Activated naive CD8-positive, alpha-beta T cell treated with anti-CD3 and anti-CD28 coated beads, Interleukin-2, amount 10 ng/mL, durations not matched to agents 7 days and 5 days (primary cell): ENCODE data around the gene GNAZ. TPM values are rescaled to one million over a fixed set of nuclear protein-coding genes. Genes with fewer than 3 reads are reported as not detected.
"Not testable (repeated sequence)": the region's sequence is repeated elsewhere in the genome, so short reads cannot be mapped to it uniquely, and the experiment has no call there.

ENCODE experiments used
- ATAC-seq: fragments of 150-1000 bp; cut with Tn5 transposase; one replicate; pipeline ENCODE4 v1.10.0; 2021; ENCODE audit warnings: low read depth, moderate library complexity
- POLR2A ChIA-PET: fragments of 350-600 bp; sonication (Branson Sonifier 250); formaldehyde crosslinking; loops from one replicate; lab custom pipeline; 2021; ENCODE audit warnings: antibody characterized with exemption; lab: Charles Lee
- DNase-seq: peaks from one replicate; pipeline ENCODE4 v3.0.0; 2021
- H3K27ac Mint-ChIP-seq: one replicate; pipeline ENCODE4 v1.8.0; 2022; ENCODE audit warnings: mild to moderate bottlenecking, mixed read lengths
- H3K27me3 Mint-ChIP-seq: one replicate; pipeline ENCODE4 v1.8.0; 2022; ENCODE audit warnings: mild to moderate bottlenecking, moderate library complexity, mixed read lengths
- H3K36me3 Mint-ChIP-seq: one replicate; pipeline ENCODE4 v1.8.0; 2021; ENCODE audit warnings: mild to moderate bottlenecking, mixed read lengths
- H3K4me1 Mint-ChIP-seq: one replicate; pipeline ENCODE4 v1.8.0; 2021; ENCODE audit warnings: mixed read lengths
- H3K4me3 Mint-ChIP-seq: one replicate; pipeline ENCODE4 v1.8.0; 2022; ENCODE audit warnings: mild to moderate bottlenecking, moderate library complexity, mixed read lengths
- H3K9me3 Mint-ChIP-seq: one replicate; pipeline ENCODE4 v1.8.0; 2021; ENCODE audit warnings: mixed read lengths
- total RNA-seq, 2 experiments: library from RNA; stranded (reverse); gene quantifications; one replicate each; pipeline ENCODE4 v1.2.3, GENCODE V29; 2021

The GNAZ gene
- total RNA-seq, 2 experiments from 2014 or later: 0.20 to 0.22 TPM

DNA sequence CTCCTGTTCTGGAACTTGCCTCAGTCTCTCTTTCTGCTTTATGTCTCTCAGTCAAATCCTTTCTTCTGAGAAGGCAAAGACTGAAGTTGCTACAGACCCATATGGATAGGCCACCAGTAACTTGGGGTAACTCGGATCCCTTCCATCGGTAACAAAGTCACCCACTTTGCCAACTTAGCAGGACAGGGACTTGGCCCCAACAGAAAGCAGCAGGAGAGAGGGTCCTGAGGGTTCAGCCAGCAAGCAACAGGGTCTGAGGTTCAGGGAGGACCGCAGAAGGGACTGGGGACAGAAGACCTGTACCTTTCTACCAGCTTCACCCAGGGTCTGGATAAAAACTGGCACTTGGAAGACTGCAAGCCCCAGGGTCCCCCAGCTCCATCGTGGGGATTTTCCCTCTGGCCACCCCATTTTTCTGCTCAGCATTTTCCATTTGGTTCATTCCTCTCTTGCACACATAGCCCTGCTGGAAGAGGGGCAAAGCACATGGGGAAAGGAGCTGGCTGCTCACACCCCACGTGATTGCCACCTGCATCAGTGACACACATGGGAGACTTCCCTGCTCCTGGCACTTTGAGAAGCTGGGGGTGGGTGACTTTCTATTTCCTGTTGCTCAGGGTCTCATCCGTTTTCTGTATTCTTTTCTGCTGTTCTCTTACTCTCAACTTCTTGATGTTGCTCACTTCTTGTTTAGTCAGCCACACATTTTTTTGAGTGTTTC is 34.6 kb upstream of the GNAZ start:
- ATAC-seq: no peak
- Mint-ChIP-seq H3K4me3 (no peak overlapping the region), H3K36me3 (no peaks in the 10 kb centered on the region), H3K9me3 (no peaks in the 10 kb centered on the region), H3K27ac (no peak overlapping the region), H3K27me3 (peaks cover 12% of the 10 kb centered on the region), H3K4me1 (peaks cover 5% of the 10 kb centered on the region)
- no peak for DNase-seq
- POLR2A ChIA-PET: no interaction called here

DNA sequence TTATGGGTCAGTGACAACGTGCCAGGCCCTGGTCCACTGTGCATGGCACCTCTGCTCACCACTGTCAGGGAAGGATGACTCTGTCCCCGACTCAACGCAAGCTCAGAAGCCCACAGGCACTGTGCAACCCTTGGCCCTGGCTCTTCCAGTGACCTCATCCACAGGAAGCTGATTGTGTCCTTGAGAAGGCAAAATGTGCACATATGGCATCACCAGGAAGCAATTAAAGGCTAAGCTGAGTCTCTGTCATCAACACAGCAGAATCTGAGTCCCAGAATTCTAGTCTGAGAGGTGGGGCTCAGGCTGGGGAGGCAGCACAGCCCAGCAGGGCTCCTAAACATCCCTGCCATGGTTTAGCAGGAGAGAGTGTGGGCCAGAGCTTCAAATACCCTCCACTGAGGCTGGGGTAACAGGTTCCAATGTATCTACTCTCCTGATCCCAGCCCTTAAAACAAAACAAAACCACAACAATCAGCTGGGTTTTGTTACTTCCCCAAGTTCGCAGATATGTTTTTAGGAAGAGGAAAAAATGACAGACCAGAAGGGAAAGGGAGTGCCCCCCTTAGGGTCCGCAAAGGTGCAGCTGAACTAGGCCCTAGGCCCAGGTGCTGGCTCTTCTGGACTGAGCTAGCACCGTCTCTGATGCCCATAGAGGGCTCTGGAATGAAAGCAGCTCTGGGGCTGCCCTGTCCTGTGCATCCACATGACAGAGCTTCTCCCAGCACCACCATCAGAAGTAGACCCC is 33.5 kb upstream of the GNAZ start:
- no peak for ATAC-seq
- POLR2A ChIA-PET: no interaction called here
- no peaks in the 10 kb centered on the region for H3K36me3 Mint-ChIP-seq
- H3K4me3 Mint-ChIP-seq: no peak overlapping the region
- H3K9me3 Mint-ChIP-seq: no peaks in the 10 kb centered on the region
- no peak overlapping the region for H3K27ac Mint-ChIP-seq
- no peak for DNase-seq
- H3K27me3 Mint-ChIP-seq: peaks cover 13% of the 10 kb centered on the region
- peaks cover 5% of the 10 kb centered on the region for H3K4me1 Mint-ChIP-seq

DNA sequence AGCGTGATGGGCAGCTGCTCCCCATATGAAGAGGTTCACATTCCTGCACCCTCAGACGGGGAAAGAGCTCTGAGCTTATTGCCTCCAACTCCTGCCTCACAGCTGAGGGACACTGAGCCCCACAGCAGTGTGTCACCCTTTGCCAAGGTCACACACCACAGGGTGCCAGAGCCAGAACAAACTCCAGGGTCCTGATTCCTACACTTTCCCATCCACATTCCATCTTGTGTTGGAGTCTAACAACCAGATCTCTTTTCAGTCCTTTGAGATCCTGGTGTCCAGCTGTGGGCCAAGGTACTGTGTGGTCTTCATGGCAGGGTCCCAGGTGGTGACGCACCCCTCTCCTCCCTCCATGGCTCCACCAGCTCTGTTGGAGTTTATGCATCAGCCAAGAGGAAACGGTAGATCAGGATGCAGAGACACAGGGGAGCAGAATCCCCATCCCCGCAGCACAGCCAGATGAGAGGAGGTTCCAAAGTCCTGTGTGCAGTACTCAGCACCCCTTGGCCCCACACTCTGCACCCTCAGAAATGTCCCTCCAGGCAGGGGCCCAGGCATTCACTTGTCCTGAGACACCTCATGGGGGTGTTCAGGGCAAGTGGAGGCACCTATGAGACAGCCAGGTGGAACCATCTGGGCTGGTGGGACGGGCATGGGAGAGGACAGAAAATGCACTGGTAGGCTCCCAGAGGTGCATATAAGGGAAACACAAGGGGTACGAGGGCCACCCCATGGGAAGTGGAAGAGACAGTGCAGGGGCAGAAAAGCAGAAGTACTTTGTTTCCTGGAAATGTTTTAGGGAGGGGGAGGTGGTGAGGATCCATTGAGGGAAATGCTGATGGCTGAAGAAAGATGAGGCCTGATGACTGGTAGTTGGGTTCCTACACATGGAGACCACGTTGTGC is 32.6 kb upstream of the GNAZ start:
- Mint-ChIP-seq H3K36me3 (no peaks in the 10 kb centered on the region), H3K27me3 (peaks cover 17% of the 10 kb centered on the region), H3K4me3 (no peak overlapping the region), H3K4me1 (peaks cover 5% of the 10 kb centered on the region), H3K27ac (no peak overlapping the region), H3K9me3 (no peaks in the 10 kb centered on the region)
- ATAC-seq (no peak), DNase-seq (no peak)
- POLR2A ChIA-PET: no interaction called here

DNA sequence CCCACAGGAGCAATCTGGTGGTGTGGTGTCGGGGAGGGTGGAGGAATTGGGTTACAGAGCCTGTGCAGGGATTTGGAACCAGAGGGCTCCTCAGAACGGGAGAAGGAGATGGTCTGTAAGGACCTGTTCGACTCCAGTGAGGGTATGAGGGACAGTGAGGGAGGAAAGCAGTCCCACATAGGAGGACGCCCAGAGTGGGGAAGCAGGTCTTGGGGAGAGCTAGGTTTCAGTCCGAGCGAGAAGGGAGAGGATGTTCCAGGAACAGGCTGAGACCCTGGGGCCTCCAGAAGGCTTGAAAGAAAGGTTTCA is 32.0 kb upstream of the GNAZ start:
- no peak overlapping the region for H3K27ac Mint-ChIP-seq
- peaks cover 5% of the 10 kb centered on the region for H3K4me1 Mint-ChIP-seq
- ATAC-seq (no peak), DNase-seq (no peak)
- POLR2A ChIA-PET: no interaction called here
- H3K27me3 Mint-ChIP-seq: peaks cover 17% of the 10 kb centered on the region
- no peaks in the 10 kb centered on the region for H3K9me3 Mint-ChIP-seq
- no peaks in the 10 kb centered on the region for H3K36me3 Mint-ChIP-seq
- H3K4me3 Mint-ChIP-seq: no peak overlapping the region

DNA sequence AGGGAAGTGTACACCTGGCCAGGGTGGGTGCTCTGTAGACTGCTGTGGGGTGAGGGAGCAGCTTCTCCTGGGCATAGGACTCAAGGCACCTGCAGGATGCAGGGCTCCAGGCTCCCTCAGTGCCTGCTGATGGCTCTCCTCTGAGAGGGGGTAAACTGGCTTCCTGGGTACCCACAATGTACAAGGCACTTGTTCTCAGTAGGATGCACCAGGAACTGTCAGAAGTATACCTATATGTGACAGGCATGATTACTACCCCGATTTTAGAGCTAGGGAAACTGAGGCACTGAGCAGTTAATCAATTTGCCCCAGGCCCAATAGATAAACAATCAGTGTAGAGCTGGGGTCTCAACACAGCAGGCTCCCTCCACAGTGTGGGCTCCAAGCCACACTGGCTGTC is 31.4 kb upstream of the GNAZ start:
- DNase-seq: no peak
- no peak for ATAC-seq
- Mint-ChIP-seq H3K27me3 (peaks cover 16% of the 10 kb centered on the region), H3K9me3 (no peaks in the 10 kb centered on the region), H3K4me1 (peaks cover 5% of the 10 kb centered on the region), H3K27ac (no peak overlapping the region), H3K4me3 (no peak overlapping the region), H3K36me3 (no peaks in the 10 kb centered on the region)
- POLR2A ChIA-PET: no interaction called here

DNA sequence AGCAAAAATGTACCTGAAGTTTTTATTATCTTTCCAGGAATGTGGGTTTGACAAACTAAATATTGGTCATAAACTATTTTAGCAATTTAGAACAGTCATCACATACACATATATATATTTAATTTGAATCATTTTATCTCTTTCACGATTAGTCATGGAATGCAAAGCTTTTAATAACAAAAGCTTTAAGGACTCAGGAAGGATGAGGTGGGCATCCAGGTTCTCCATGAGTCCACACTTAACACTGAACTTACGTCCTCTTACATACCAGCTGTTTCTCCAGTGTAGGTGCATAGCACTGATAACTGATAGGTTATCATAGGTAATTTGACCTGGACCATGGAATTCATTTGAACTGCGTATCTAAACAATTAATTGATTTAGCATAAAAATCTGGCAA is 28.1 kb upstream of the GNAZ start:
- DNase-seq (no peak), ATAC-seq (no peak)
- peaks cover 24% of the 10 kb centered on the region for H3K27me3 Mint-ChIP-seq
- no peak overlapping the region for H3K27ac Mint-ChIP-seq
- H3K4me1 Mint-ChIP-seq: no peaks in the 10 kb centered on the region
- POLR2A ChIA-PET: no interaction called here
- H3K4me3 Mint-ChIP-seq: no peak overlapping the region
- no peaks in the 10 kb centered on the region for H3K36me3 Mint-ChIP-seq
- H3K9me3 Mint-ChIP-seq: peaks cover 2% of the 10 kb centered on the region

- no peak overlapping the region for H3K4me3 Mint-ChIP-seq
- ATAC-seq (no peak), DNase-seq (no peak)
- H3K9me3 Mint-ChIP-seq: peaks cover 8% of the 10 kb centered on the region
- H3K36me3 Mint-ChIP-seq: peaks cover 2% of the 10 kb centered on the region
- POLR2A ChIA-PET: no interaction called here
- H3K4me1 Mint-ChIP-seq: no peaks in the 10 kb centered on the region
- H3K27ac Mint-ChIP-seq: no peak overlapping the region
- peaks cover 39% of the 10 kb centered on the region for H3K27me3 Mint-ChIP-seq
Observed at GRCh38 chr22:23044570-23044969, 25.7 kb upstream of the GNAZ start.

- Mint-ChIP-seq H3K4me1 (no peaks in the 10 kb centered on the region), H3K9me3 (peaks cover 8% of the 10 kb centered on the region), H3K27ac (no peak overlapping the region), H3K27me3 (peaks cover 45% of the 10 kb centered on the region), H3K36me3 (peaks cover 2% of the 10 kb centered on the region), H3K4me3 (no peak overlapping the region)
- POLR2A ChIA-PET: no interaction called here
- no peak for DNase-seq
- no peak for ATAC-seq
Observed at GRCh38 chr22:23045461-23045860, 24.9 kb upstream of the GNAZ start.

DNA sequence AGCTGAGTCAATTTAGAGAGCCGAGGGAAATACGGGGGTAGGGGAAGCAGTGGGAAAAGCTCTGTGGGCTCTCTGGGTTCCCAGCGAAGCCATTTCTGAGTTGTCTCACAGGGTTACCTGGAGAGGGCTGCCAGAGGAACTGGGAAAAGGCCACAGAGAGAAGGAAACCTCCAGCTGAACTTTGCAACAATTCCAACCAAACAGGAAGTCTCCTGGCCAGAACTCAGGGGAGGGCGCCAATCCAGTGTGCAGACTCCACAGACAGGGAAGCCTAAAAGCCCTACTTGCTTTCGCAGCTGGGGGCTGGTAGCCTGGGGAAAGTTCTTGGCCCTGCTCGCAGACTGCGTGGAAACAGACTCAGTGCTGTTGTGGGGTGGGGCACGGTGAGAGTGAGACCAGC is 23.1 kb upstream of the GNAZ start:
- H3K4me1 Mint-ChIP-seq: peaks cover 2% of the 10 kb centered on the region
- H3K4me3 Mint-ChIP-seq: no peak overlapping the region
- H3K9me3 Mint-ChIP-seq: peaks cover 8% of the 10 kb centered on the region

DNA sequence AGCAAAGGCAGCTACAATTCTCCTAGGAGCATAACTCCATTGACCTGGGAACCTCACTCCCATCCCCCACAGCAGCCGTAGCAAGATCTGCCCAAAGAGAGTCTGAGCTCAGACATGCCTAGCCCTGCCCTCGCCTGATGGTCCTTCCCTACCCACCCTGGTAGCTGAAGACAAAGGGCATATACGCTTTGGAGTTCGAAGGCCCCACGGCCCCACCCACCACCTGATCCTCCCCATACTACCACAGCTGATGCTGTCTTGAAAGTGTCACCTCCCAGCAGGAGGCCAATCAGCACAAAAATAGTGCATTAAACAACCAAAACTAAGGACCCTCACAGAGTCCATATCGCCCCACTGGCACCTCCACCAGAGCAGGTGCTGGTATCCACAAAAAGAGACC is 22.6 kb upstream of the GNAZ start:
- H3K9me3 Mint-ChIP-seq: peaks cover 8% of the 10 kb centered on the region
- peaks cover 48% of the 10 kb centered on the region for H3K27me3 Mint-ChIP-seq
- ATAC-seq: no peak
- POLR2A ChIA-PET: no interaction called here
- H3K4me3 Mint-ChIP-seq: no peak overlapping the region
- H3K4me1 Mint-ChIP-seq: peaks cover 2% of the 10 kb centered on the region
- no peak for DNase-seq
- H3K27ac Mint-ChIP-seq: no peak overlapping the region
- peaks cover 2% of the 10 kb centered on the region for H3K36me3 Mint-ChIP-seq

More for the DNA sequence above, 23.1 kb upstream of the GNAZ start:
- POLR2A ChIA-PET: no interaction called here
- no peak overlapping the region for H3K27ac Mint-ChIP-seq
- peaks cover 2% of the 10 kb centered on the region for H3K36me3 Mint-ChIP-seq
- no peak for ATAC-seq
- peaks cover 51% of the 10 kb centered on the region for H3K27me3 Mint-ChIP-seq
- DNase-seq: no peak

- DNase-seq, ATAC-seq, H3K9me3 Mint-ChIP-seq, H3K36me3 Mint-ChIP-seq, H3K4me1 Mint-ChIP-seq, H3K4me3 Mint-ChIP-seq, POLR2A ChIA-PET, H3K27ac Mint-ChIP-seq: not testable (repeated sequence)
- H3K27me3 Mint-ChIP-seq: peaks cover 40% of the 10 kb centered on the region
Observed at GRCh38 chr22:23050546-23050945, 19.8 kb upstream of the GNAZ start.

DNA sequence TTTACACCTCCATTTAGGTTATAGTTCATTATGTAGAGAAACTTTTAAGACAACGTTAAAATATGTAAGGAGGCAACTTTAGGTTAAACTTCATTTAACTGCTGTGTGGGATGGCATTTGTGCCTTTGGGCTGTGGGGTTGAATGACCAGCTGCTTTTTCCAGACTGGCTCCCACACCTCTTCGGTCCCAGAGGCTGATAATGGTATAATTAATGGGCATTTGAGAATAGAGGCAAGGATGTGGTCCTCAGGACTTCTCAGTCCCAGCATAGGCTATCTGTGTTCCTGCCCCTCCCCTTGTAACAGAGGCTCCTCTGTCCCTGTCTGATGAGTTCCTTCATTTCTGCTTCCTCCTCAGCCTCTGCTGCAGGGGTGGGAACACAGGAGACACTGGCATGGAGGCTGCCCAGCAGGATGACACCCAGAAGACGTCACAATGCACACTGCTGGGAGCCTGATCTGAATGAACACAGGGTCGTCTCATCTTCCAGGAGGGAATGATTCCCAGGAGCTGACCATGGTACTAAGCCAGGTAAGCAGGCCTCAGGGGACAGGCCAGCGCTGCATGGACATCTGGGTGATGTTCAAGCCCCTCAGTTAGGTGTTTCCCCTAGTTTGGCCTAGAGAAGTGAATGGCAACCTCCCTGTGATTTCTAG is 17.1 kb upstream of the GNAZ start:
- peaks cover 45% of the 10 kb centered on the region for H3K27me3 Mint-ChIP-seq
- no peak overlapping the region for H3K4me3 Mint-ChIP-seq
- peaks cover 3% of the 10 kb centered on the region for H3K9me3 Mint-ChIP-seq
- ATAC-seq (no peak), DNase-seq (no peak)
- no peak overlapping the region for H3K27ac Mint-ChIP-seq
- H3K4me1 Mint-ChIP-seq: peaks cover 2% of the 10 kb centered on the region
- H3K36me3 Mint-ChIP-seq: peaks cover 2% of the 10 kb centered on the region
- POLR2A ChIA-PET: no interaction called here

- H3K4me3 Mint-ChIP-seq: no peak overlapping the region
- ATAC-seq (no peak), DNase-seq (peak; percentile 10)
- peaks cover 2% of the 10 kb centered on the region for H3K4me1 Mint-ChIP-seq
- H3K27ac Mint-ChIP-seq: no peak overlapping the region
- peaks cover 3% of the 10 kb centered on the region for H3K9me3 Mint-ChIP-seq
- POLR2A ChIA-PET: no interaction called here
- peaks cover 36% of the 10 kb centered on the region for H3K27me3 Mint-ChIP-seq
- no peaks in the 10 kb centered on the region for H3K36me3 Mint-ChIP-seq
Observed at GRCh38 chr22:23053912-23054530, 16.3 kb upstream of the GNAZ start.
